ENCODE measurements around the gene PROM1. TPM values are rescaled to one million over a fixed set of nuclear protein-coding genes. Genes with fewer than 3 reads are reported as not detected.

PROM1 gene
- total and polyA plus RNA-seq, 9 of the 15 experiments (the other 6 are each of a cell fraction or from before 2014, with no cell fraction given): 0.05 TPM; not detected in 8

- TF ChIP-seq RERE (CRISPR knock-in tag; IDR thresholded peaks at IDR 0.05; ENCODE audit: borderline replicate concordance): no peak
- TF ChIP-seq TCFL5 (CRISPR knock-in tag; conservative IDR thresholded peaks at IDR 0.05): no peak
- no peak for TF ChIP-seq ZNF277 (CRISPR knock-in tag; IDR thresholded peaks at IDR 0.05; ENCODE audit: borderline replicate concordance)
- TF ChIP-seq ID3 (CRISPR knock-in tag; IDR thresholded peaks at IDR 0.05): no peak
- no peak for TF ChIP-seq ID3 (tag; IDR thresholded peaks at IDR 0.05)
Measured at GRCh38 chr4:16018061-16018676, 65.7 kb downstream of the PROM1 start (continued).

Measured in K562 (cell line).